Natural killer cell (primary cell): ENCODE data around the gene ARL4D. TPM values are rescaled to one million over a fixed set of nuclear protein-coding genes. Genes with fewer than 3 reads are reported as not detected.

Experiments
- ATAC-seq, 3 donors: fragments of 150-1000 bp in 2 of 3; fragments of 200-7000 bp in 1 of 3; cut with Tn5 transposase; 1 replicate in 1 of 3; 2 replicates in 2 of 3; pipeline ENCODE4 v1.10.0; 2021; ENCODE audit warnings: mild to moderate bottlenecking in 2 of 3, moderate library complexity in 2 of 3
- DNase-seq, 2 donors: peaks; one replicate each; pipeline versions ENCODE4 v3.0.0 to v3.0.0-alpha.2; 2013 to 2021; ENCODE audit warnings: mixed read lengths in 1 of 2
- H3K27ac ChIP-seq: one replicate; pipeline ENCODE4 v1.5.1; 2013; ENCODE audit warnings: mild to moderate bottlenecking, low read length
- H3K27me3 ChIP-seq: one replicate; pipeline ENCODE4 v1.6.1; 2013; ENCODE audit warnings: low read length; ENCODE audit not compliant: control insufficient read depth, insufficient read depth
- H3K36me3 ChIP-seq: one replicate; pipeline ENCODE4 v1.6.1; 2013; ENCODE audit warnings: low read length; ENCODE audit not compliant: control insufficient read depth, insufficient read depth
- H3K4me1 ChIP-seq: one replicate; pipeline ENCODE4 v1.6.1; 2013; ENCODE audit warnings: low read length; ENCODE audit not compliant: control insufficient read depth, insufficient read depth
- H3K4me3 ChIP-seq: one replicate; pipeline ENCODE4 v1.5.1; 2013; ENCODE audit warnings: low read length
- H3K9me3 ChIP-seq: one replicate; pipeline ENCODE4 v1.6.1; 2013; ENCODE audit warnings: low read length; ENCODE audit not compliant: control insufficient read depth, insufficient read depth
- H3K27ac Mint-ChIP-seq, 2 donors: one replicate each; pipeline ENCODE4 v1.8.0; 2022; ENCODE audit warnings: mild to moderate bottlenecking in 2 of 2, mixed read lengths in 2 of 2, moderate library complexity in 1 of 2
- H3K27me3 Mint-ChIP-seq, 2 donors: one replicate each; pipeline ENCODE4 v1.8.0; 2022; ENCODE audit warnings: low read depth in 2 of 2, mixed read lengths in 2 of 2
- H3K36me3 Mint-ChIP-seq: one replicate; pipeline ENCODE4 v1.8.0; 2022; ENCODE audit warnings: mixed read lengths
- H3K4me1 Mint-ChIP-seq, 2 donors: one replicate each; pipeline ENCODE4 v1.8.0; 2022; ENCODE audit warnings: mixed read lengths in 2 of 2
- H3K4me3 Mint-ChIP-seq: one replicate; pipeline ENCODE4 v1.8.0; 2022; ENCODE audit warnings: mild to moderate bottlenecking, moderate library complexity, mixed read lengths
- H3K9me3 Mint-ChIP-seq, 2 donors: one replicate each; pipeline ENCODE4 v1.8.0; 2022; ENCODE audit warnings: mixed read lengths in 2 of 2
- WGBS: methylation state at CpG from one replicate; pipeline ENCODE4 v1.1.7; 2013; ENCODE audit warnings: missing lambda C conversion rate; ENCODE audit not compliant: insufficient coverage; 5-methylcytosine and 5-hydroxymethylcytosine counted together
- intact Hi-C: fragments of 100-400 bp; cut with micrococcal nuclease; formaldehyde crosslinking; loops from one replicate; pipeline ENCODE4 v1.14.2; 2022
- total RNA-seq, 4 donors: library from RNA; stranded (reverse); fragments of 120-200 nt in 1 of 4; gene quantifications; one replicate each; pipeline versions ENCODE4 v1.2.3 to v1.2.4, GENCODE V29; 2013 to 2022
- TF ChIP-seq, protein P1 (sequence below): fragments of 200-600 bp; IDR thresholded peaks from one replicate; pipeline ENCODE4 v1.8.0; 2022; ENCODE audit warnings: antibody characterized with exemption

Gene ARL4D
- total RNA-seq, 3 donors from 2014 or later (not counting 1 experiment from before 2014, with no cell fraction given), result 4.1 to 6.9 (median 5.3) TPM

DNA sequence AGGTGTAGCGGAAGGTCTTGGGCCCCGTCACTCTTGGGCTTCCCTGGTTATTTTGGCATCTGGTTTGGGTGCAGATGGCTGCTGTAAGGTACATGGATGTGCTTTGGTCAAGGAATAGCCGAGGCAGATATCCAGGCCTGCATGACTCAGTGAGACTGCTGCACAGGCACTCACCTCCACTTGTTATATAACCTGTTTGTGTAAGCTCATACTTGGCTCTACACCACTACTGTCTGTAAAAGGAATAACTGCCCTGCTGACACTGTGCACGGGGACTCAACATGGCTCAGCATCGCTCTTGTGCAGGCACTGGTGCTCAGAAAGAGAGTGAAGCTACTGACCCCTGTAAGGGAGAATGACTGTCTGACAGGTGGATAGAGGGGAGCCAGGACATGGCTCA is 42.3 kb upstream of the ARL4D start:
- Mint-ChIP-seq H3K4me1 (peaks cover 21 to 24% of the 10 kb centered on the region in 2 donors), H3K27me3 (peaks cover 0 to 3% of the 10 kb centered on the region in 2 donors), H3K9me3 (no peaks in the 10 kb centered on the region), H3K27ac (no peak overlapping the region), H3K4me3 (no peak overlapping the region), H3K36me3 (no peaks in the 10 kb centered on the region)
- Histone ChIP-seq H3K4me3 (no peak overlapping the region), H3K36me3 (no peaks in the 10 kb centered on the region), H3K27ac (no peak overlapping the region), H3K4me1 (peaks cover 7% of the 10 kb centered on the region), H3K9me3 (no peaks in the 10 kb centered on the region), H3K27me3 (no peaks in the 10 kb centered on the region)
- ATAC-seq (no peak), DNase-seq (no peak)
- intact Hi-C loops, result no loop called here
- 90% methylated on average over 5 of the region's 5 CpGs for WGBS
- TF ChIP-seq, protein P1, sequence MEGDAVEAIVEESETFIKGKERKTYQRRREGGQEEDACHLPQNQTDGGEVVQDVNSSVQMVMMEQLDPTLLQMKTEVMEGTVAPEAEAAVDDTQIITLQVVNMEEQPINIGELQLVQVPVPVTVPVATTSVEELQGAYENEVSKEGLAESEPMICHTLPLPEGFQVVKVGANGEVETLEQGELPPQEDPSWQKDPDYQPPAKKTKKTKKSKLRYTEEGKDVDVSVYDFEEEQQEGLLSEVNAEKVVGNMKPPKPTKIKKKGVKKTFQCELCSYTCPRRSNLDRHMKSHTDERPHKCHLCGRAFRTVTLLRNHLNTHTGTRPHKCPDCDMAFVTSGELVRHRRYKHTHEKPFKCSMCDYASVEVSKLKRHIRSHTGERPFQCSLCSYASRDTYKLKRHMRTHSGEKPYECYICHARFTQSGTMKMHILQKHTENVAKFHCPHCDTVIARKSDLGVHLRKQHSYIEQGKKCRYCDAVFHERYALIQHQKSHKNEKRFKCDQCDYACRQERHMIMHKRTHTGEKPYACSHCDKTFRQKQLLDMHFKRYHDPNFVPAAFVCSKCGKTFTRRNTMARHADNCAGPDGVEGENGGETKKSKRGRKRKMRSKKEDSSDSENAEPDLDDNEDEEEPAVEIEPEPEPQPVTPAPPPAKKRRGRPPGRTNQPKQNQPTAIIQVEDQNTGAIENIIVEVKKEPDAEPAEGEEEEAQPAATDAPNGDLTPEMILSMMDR, result no peak

DNA sequence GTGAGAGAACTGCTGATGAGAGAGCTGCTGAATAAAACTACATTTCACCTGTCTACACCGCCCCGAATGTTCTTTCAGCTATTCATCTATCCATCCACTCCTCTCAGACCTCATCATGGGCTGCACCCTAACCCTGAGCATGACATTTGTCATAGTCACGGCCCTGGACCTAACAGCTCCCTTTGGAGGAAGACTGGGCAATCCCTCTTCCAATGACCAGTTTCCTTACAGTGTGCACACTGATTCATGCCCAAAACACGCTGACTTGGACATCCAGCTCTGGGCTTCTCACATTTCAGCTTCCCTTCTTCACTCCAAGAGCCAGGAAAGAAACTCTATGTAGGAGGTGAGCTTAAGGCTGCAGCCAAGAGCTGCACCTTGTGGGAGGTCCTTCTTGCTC is 41.8 kb upstream of the ARL4D start:
- WGBS, result 91% methylated on average over 4 of the region's 4 CpGs
- TF ChIP-seq, protein P1, result no peak
- DNase-seq (no peak), ATAC-seq (no peak)
- Histone ChIP-seq H3K4me1 (peaks cover 7% of the 10 kb centered on the region), H3K4me3 (no peak overlapping the region), H3K27me3 (no peaks in the 10 kb centered on the region), H3K36me3 (no peaks in the 10 kb centered on the region), H3K27ac (no peak overlapping the region), H3K9me3 (no peaks in the 10 kb centered on the region)
- Mint-ChIP-seq H3K27ac (no peak overlapping the region), H3K27me3 (peaks cover 0 to 3% of the 10 kb centered on the region in 2 donors), H3K4me3 (no peak overlapping the region), H3K9me3 (no peaks in the 10 kb centered on the region), H3K4me1 (peaks cover 27 to 29% of the 10 kb centered on the region in 2 donors), H3K36me3 (no peaks in the 10 kb centered on the region)
- intact Hi-C loops, result no loop called here

DNA sequence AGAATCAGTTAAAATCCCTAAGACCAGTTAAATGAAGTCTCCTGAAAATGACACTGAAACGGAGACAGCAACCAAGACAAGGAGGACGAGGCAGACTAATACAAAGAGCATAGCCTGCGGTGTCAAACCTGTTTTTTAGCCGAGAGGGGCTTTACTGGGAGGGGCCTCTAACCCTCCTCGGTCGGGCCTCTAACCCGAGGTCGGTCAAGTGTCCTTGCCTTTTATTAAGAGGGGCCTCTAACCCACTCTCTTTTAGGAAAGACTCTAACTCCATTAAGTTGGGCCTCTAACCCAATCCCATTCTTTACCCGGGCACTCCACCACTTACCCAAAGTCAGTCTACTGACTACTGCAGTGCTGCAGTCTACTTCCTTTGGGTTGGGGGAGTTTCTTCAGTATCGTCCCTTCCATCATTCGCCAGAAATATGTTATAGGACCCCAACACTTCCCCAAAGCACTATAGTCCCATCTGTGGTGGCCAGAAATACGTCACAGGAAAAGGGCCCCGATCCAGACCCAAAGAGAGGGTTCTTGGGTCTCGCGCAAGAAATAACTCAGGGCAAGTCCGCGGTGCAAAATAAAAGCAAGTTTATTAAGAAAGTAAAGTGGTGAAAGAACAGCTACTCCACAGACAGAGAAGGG is 39.2 kb upstream of the ARL4D start:
- 66% methylated on average over 17 of the region's 17 CpGs for WGBS
- intact Hi-C loops, result loop anchor here (1.0 to 10.0 kb wide), 3 partner anchors 29 to 1865 kb away; partner anchors contain the start of genes FMNL1, RND2 and VAT1
- Histone ChIP-seq H3K4me1 (peaks cover 10% of the 10 kb centered on the region), H3K4me3 (peak overlapping the region; percentile 54), H3K27ac (peak overlapping the region; percentile 98), H3K27me3 (no peaks in the 10 kb centered on the region), H3K9me3 (no peaks in the 10 kb centered on the region), H3K36me3 (no peaks in the 10 kb centered on the region)
- no peak for ATAC-seq
- Mint-ChIP-seq H3K27ac (peak overlapping the region; percentile 98 to 99), H3K9me3 (no peaks in the 10 kb centered on the region), H3K36me3 (no peaks in the 10 kb centered on the region), H3K27me3 (peaks cover 0 to 3% of the 10 kb centered on the region in 2 donors), H3K4me1 (peaks cover 29% of the 10 kb centered on the region in 2 donors), H3K4me3 (peak overlapping the region; percentile 91)
- TF ChIP-seq, protein P1, result no peak
- peak in 1 of 2 donors; percentile 14 for DNase-seq
